Astrocyte (in vitro differentiated cells and primary cell): ENCODE results near the gene ANKLE1. TPM values are rescaled to one million over a fixed set of nuclear protein-coding genes. Genes with fewer than 3 reads are reported as not detected.
A peak's percentile ranks its signal among the peaks of the same experiment; 100 is the strongest.
"Not testable (repeated sequence)": the region's sequence is repeated elsewhere in the genome, so short reads cannot be mapped to it uniquely, and the experiment has no call there.

ENCODE experiments used
- DNase-seq: peaks from one replicate; pipeline ENCODE4 v3.0.0-alpha.2; 2010; ENCODE audit warnings: low read depth
- FAIRE-seq: peaks from 2 replicates; lab custom pipeline; 2011; peaks lifted over from hg19 to GRCh38; lab: Jason Lieb, UNC
- H2AFZ ChIP-seq: 2 replicates; pipeline ENCODE4 v1.6.0; 2012; ENCODE audit warnings: low read depth, low read length, inconsistent platforms
- H3K27ac ChIP-seq: 2 replicates; pipeline ENCODE4 v1.5.1; 2011; ENCODE audit warnings: low read depth, low read length, inconsistent platforms
- H3K27me3 ChIP-seq: 2 replicates; pipeline ENCODE4 v1.6.0; 2011; ENCODE audit warnings: low read length, inconsistent platforms; ENCODE audit not compliant: insufficient read depth
- H3K36me3 ChIP-seq: 2 replicates; pipeline ENCODE4 v1.5.1; 2011; ENCODE audit warnings: low read length, inconsistent platforms; ENCODE audit not compliant: insufficient read depth
- H3K4me1 ChIP-seq: 2 replicates; pipeline ENCODE4 v1.5.1; 2011; ENCODE audit warnings: low read length, inconsistent platforms; ENCODE audit not compliant: insufficient read depth
- H3K4me2 ChIP-seq: 2 replicates; pipeline ENCODE4 v1.6.0; 2012; ENCODE audit warnings: low read length, inconsistent platforms
- H3K4me3 ChIP-seq: 2 replicates; pipeline ENCODE4 v1.5.1; 2011; ENCODE audit warnings: low read depth, mild to moderate bottlenecking, low read length, inconsistent platforms; ENCODE audit not compliant: insufficient read depth
- H3K79me2 ChIP-seq: 2 replicates; pipeline ENCODE4 v1.6.0; 2012; ENCODE audit warnings: mild to moderate bottlenecking, low read length, inconsistent platforms; ENCODE audit not compliant: insufficient read depth
- H3K9ac ChIP-seq: 2 replicates; pipeline ENCODE4 v1.6.0; 2012; ENCODE audit warnings: mild to moderate bottlenecking, low read length, inconsistent platforms
- H3K9me3 ChIP-seq: 2 replicates; pipeline ENCODE4 v1.5.1; 2012; ENCODE audit warnings: low read depth, mild to moderate bottlenecking, low read length, inconsistent platforms; ENCODE audit not compliant: insufficient read depth
- H4K20me1 ChIP-seq: 2 replicates; pipeline ENCODE4 v1.6.0; 2012; ENCODE audit warnings: low read length, inconsistent platforms; ENCODE audit not compliant: insufficient read depth
- H3K27ac Mint-ChIP-seq: one replicate; pipeline ENCODE4 v1.8.0; 2021; ENCODE audit warnings: mild to moderate bottlenecking, mixed read lengths; ENCODE audit not compliant: unreplicated experiment
- H3K27me3 Mint-ChIP-seq: one replicate; pipeline ENCODE4 v1.8.0; 2021; ENCODE audit warnings: low read depth, mixed read lengths; ENCODE audit not compliant: unreplicated experiment
- H3K36me3 Mint-ChIP-seq: one replicate; pipeline ENCODE4 v1.8.0; 2021; ENCODE audit warnings: low read depth, mixed read lengths; ENCODE audit not compliant: unreplicated experiment
- H3K4me1 Mint-ChIP-seq: one replicate; pipeline ENCODE4 v1.8.0; 2021; ENCODE audit warnings: low read depth, mixed read lengths; ENCODE audit not compliant: unreplicated experiment
- H3K4me3 Mint-ChIP-seq: one replicate; pipeline ENCODE4 v1.8.0; 2021; ENCODE audit warnings: mild to moderate bottlenecking, moderate library complexity, mixed read lengths; ENCODE audit not compliant: unreplicated experiment
- H3K9me3 Mint-ChIP-seq: one replicate; pipeline ENCODE4 v1.8.0; 2021; ENCODE audit warnings: mild to moderate bottlenecking, mixed read lengths; ENCODE audit not compliant: unreplicated experiment
- EZH2 ChIP-seq: IDR thresholded peaks from 2 replicates; pipeline ENCODE4 v1.6.1; 2012; ENCODE audit warnings: mild to moderate bottlenecking, low read length, inconsistent platforms; ENCODE audit not compliant: insufficient read depth
- total RNA-seq: library from RNA; stranded (reverse); gene quantifications from 2 replicates; pipeline ENCODE4 v1.2.1, GENCODE V29; 2021
- TF ChIP-seq, protein P1 (sequence below): IDR thresholded peaks from 2 replicates; pipeline ENCODE4 v1.5.1; 2011; ENCODE audit warnings: low read depth, mild to moderate bottlenecking, inconsistent platforms, low read length, moderate library complexity; ENCODE audit not compliant: insufficient read depth

Gene ANKLE1
- total RNA-seq, 1 donor from 2014 or later: 1.8 TPM

DNA sequence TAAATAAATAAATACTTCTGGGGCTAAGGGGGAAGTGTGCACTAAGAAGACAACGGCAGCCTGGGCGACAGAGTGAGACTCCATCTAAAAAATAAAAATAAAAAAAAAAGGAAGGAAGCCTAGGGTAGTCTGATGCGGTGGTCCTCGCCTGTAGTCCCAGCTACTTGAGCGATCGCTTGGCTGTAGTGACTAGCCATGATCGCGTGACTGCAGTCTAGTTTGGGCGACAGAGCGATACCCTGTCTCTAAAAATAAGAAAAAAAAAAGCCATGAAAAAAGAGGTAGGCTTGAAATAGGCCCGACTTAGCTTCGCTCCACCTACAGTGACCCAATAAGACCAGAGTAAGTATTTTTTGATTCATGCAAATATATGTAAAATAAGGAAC is 15.1 kb upstream of the ANKLE1 start:
- no peak overlapping the region for H3K9ac ChIP-seq
- Mint-ChIP-seq H3K9me3 (no peaks in the 10 kb centered on the region), H3K4me1 (peaks cover 2% of the 10 kb centered on the region), H3K27ac (no peak overlapping the region), H3K4me3 (peak overlapping the region; percentile 96), H3K27me3 (no peaks in the 10 kb centered on the region), H3K36me3 (peaks cover 3% of the 10 kb centered on the region)
- no peak overlapping the region for H3K27ac ChIP-seq
- TF ChIP-seq, protein P1, sequence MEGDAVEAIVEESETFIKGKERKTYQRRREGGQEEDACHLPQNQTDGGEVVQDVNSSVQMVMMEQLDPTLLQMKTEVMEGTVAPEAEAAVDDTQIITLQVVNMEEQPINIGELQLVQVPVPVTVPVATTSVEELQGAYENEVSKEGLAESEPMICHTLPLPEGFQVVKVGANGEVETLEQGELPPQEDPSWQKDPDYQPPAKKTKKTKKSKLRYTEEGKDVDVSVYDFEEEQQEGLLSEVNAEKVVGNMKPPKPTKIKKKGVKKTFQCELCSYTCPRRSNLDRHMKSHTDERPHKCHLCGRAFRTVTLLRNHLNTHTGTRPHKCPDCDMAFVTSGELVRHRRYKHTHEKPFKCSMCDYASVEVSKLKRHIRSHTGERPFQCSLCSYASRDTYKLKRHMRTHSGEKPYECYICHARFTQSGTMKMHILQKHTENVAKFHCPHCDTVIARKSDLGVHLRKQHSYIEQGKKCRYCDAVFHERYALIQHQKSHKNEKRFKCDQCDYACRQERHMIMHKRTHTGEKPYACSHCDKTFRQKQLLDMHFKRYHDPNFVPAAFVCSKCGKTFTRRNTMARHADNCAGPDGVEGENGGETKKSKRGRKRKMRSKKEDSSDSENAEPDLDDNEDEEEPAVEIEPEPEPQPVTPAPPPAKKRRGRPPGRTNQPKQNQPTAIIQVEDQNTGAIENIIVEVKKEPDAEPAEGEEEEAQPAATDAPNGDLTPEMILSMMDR: no peak
- TF ChIP-seq EZH2: no peak
- H4K20me1 ChIP-seq: no peaks in the 10 kb centered on the region
- peaks cover 5% of the 10 kb centered on the region for H3K36me3 ChIP-seq
- H3K27me3 ChIP-seq: no peaks in the 10 kb centered on the region
- H3K79me2 ChIP-seq: peaks cover 16% of the 10 kb centered on the region
- no peak overlapping the region for H3K4me2 ChIP-seq
- DNase-seq (no peak), FAIRE-seq (no peak)
- no peaks in the 10 kb centered on the region for H3K4me1 ChIP-seq
- no peaks in the 10 kb centered on the region for H3K9me3 ChIP-seq
- no peak overlapping the region for H3K4me3 ChIP-seq
- H2AFZ ChIP-seq: peak overlapping the region; percentile 30

GRCh38 chr19:17266975-17267788 is 14.5 kb upstream of the ANKLE1 start, which contains the start of gene BABAM1:
Gene BABAM1, plus strand, starts transcription at chr19:17267443. Its CDS starts 1,364 bp downstream, at chr19:17268807.
- H3K36me3 ChIP-seq: peaks cover 5% of the 10 kb centered on the region
- TF ChIP-seq, protein P1: no peak
- peak; percentile 95 for TF ChIP-seq EZH2
- peaks cover 3% of the 10 kb centered on the region for H3K36me3 Mint-ChIP-seq
- peak within 1 kb of the TSS; percentile 85 for H2AFZ ChIP-seq
- peak within 1 kb of the TSS; percentile 92 for H3K4me2 ChIP-seq
- peak within 1 kb of the TSS; percentile 96 for H3K4me3 Mint-ChIP-seq
- no peaks in the 10 kb centered on the region for H3K27me3 Mint-ChIP-seq
- no peaks in the 10 kb centered on the region for H3K4me1 ChIP-seq
- H3K27me3 ChIP-seq: no peaks in the 10 kb centered on the region
- H3K27ac ChIP-seq: peak within 1 kb of the TSS; percentile 72
- no peaks in the 10 kb centered on the region for H3K9me3 Mint-ChIP-seq
- DNase-seq (peak; percentile 100), FAIRE-seq (peak; percentile 82)
- peaks cover 2% of the 10 kb centered on the region for H3K4me1 Mint-ChIP-seq
- H3K9me3 ChIP-seq: no peaks in the 10 kb centered on the region
- H3K4me3 ChIP-seq: peak within 1 kb of the TSS; percentile 95
- peaks cover 16% of the 10 kb centered on the region for H3K79me2 ChIP-seq
- peak within 1 kb of the TSS; percentile 89 for H3K9ac ChIP-seq
- H4K20me1 ChIP-seq: no peaks in the 10 kb centered on the region
- H3K27ac Mint-ChIP-seq: peak within 1 kb of the TSS; percentile 94

- Mint-ChIP-seq H3K27me3 (no peaks in the 10 kb centered on the region), H3K36me3 (peaks cover 3% of the 10 kb centered on the region), H3K27ac (peak overlapping the region; percentile 94), H3K9me3 (no peaks in the 10 kb centered on the region), H3K4me1 (peaks cover 2% of the 10 kb centered on the region), H3K4me3 (peak overlapping the region; percentile 62)
- DNase-seq (no peak), FAIRE-seq (no peak)
- H3K4me3 ChIP-seq: no peak overlapping the region
- peaks cover 5% of the 10 kb centered on the region for H3K36me3 ChIP-seq
- H2AFZ ChIP-seq: no peak overlapping the region
- no peaks in the 10 kb centered on the region for H4K20me1 ChIP-seq
- H3K79me2 ChIP-seq: peaks cover 16% of the 10 kb centered on the region
- H3K27ac ChIP-seq: no peak overlapping the region
- H3K27me3 ChIP-seq: no peaks in the 10 kb centered on the region
- TF ChIP-seq, protein P1: no peak
- TF ChIP-seq EZH2: no peak
- H3K4me2 ChIP-seq: peak overlapping the region; percentile 92
- H3K4me1 ChIP-seq: no peaks in the 10 kb centered on the region
- no peaks in the 10 kb centered on the region for H3K9me3 ChIP-seq
- H3K9ac ChIP-seq: no peak overlapping the region
These were observed 12.9 kb upstream of the ANKLE1 start for GRCh38 chr19:17268754-17269153.

- not testable (repeated sequence) for H3K4me3 Mint-ChIP-seq, H3K4me3 ChIP-seq, H3K9me3 ChIP-seq, H3K27ac Mint-ChIP-seq, H3K79me2 ChIP-seq, H4K20me1 ChIP-seq, H3K4me1 ChIP-seq, DNase-seq, FAIRE-seq, H3K27ac ChIP-seq, H3K27me3 ChIP-seq, H3K4me1 Mint-ChIP-seq, H3K9ac ChIP-seq, H2AFZ ChIP-seq, H3K27me3 Mint-ChIP-seq, H3K9me3 Mint-ChIP-seq, H3K4me2 ChIP-seq
- H3K36me3 ChIP-seq: peaks cover 16% of the 10 kb centered on the region
- H3K36me3 Mint-ChIP-seq: peaks cover 15% of the 10 kb centered on the region
These were observed 6.8 kb upstream of the ANKLE1 start for GRCh38 chr19:17274892-17275291.
